HEK293 (cell line): ENCODE results near the gene PYHIN1.

Experiments
- CTCF ChIA-PET: fragments of 350-600 bp; formaldehyde crosslinking; extraction: SDS; loops from one replicate; lab custom pipeline; 2021; ENCODE audit warnings: antibody characterized with exemption; lab: Yijun Ruan, JAX
- POLR2A ChIA-PET: fragments of 300-600 bp; formaldehyde crosslinking; extraction: SDS; loops from one replicate; lab custom pipeline; 2020; ENCODE audit warnings: antibody characterized with exemption, inconsistent platforms; lab: Yijun Ruan, JAX
- H3K27ac ChIP-seq: fragments of 200-500 bp; sonication (Bioruptor generic); 2 replicates; pipeline ENCODE4 v1.5.1; 2014; ENCODE audit warnings: low read depth, low read length, control low read depth, inconsistent platforms; ENCODE audit errors: extremely low read depth
- H3K36me3 ChIP-seq, 2 experiments: fragments of 200-500 bp in 1 of 2; sonication (Bioruptor generic) in 1 of 2; 1 replicate in 1 of 2; 2 replicates in 1 of 2; pipeline ENCODE4 v1.5.1; 2014 to 2017; ENCODE audit warnings: inconsistent platforms in 2 of 2, low read length in 2 of 2; ENCODE audit not compliant: control insufficient read depth in 2 of 2, insufficient read depth in 1 of 2
- H3K4me1 ChIP-seq: fragments of 200-500 bp; sonication (Bioruptor generic); 2 replicates; pipeline ENCODE4 v1.5.1; 2014; ENCODE audit warnings: mild to moderate bottlenecking, low read length, inconsistent platforms; ENCODE audit not compliant: control insufficient read depth, insufficient read depth
- H3K4me3 ChIP-seq: 2 replicates; pipeline ENCODE4 v1.5.1; 2011; ENCODE audit warnings: low read depth, mild to moderate bottlenecking, control low read depth, low read length, moderate library complexity
- H3K9me3 ChIP-seq: fragments of 200-500 bp; sonication (Bioruptor generic); 2 replicates; pipeline ENCODE4 v1.5.1; 2014; ENCODE audit warnings: low read depth, low read length, inconsistent platforms; ENCODE audit not compliant: control insufficient read depth, insufficient read depth
- HOXD13 ChIP-seq: sonication (generic); formaldehyde crosslinking; IDR thresholded peaks from 2 replicates; pipeline ENCODE4 v1.8.0; 2022; ENCODE audit warnings: missing genetic modification reagents, borderline replicate concordance
- KLF10 ChIP-seq: fragments of 450-650 bp; IDR thresholded peaks from 2 replicates; pipeline ENCODE4 v1.5.1; 2018; ENCODE audit warnings: missing biosample characterization, mild to moderate bottlenecking, missing genetic modification characterization
- MEIS1 ChIP-seq: sonication (generic); formaldehyde crosslinking; IDR thresholded peaks from 2 replicates; pipeline ENCODE4 v1.8.1; 2022; ENCODE audit warnings: missing genetic modification reagents, mild to moderate bottlenecking, borderline replicate concordance
- RBAK ChIP-seq: fragments of 450-650 bp; formaldehyde crosslinking; IDR thresholded peaks from 2 replicates; pipeline ENCODE4 v1.5.1; 2016; ENCODE audit warnings: missing biosample characterization, missing genetic modification characterization
- TCF7L2 ChIP-seq: IDR thresholded peaks from 2 replicates; pipeline ENCODE4 v1.6.1; 2011; ENCODE audit warnings: low read depth, mild to moderate bottlenecking, inconsistent platforms, low read length, moderate library complexity, borderline replicate concordance
- ZNF121 ChIP-seq: fragments of 450-650 bp; formaldehyde crosslinking; IDR thresholded peaks from 2 replicates; pipeline ENCODE4 v1.5.1; 2016; ENCODE audit warnings: missing biosample characterization, missing genetic modification characterization
- ZNF157 ChIP-seq: fragments of 450-650 bp; formaldehyde crosslinking; IDR thresholded peaks from 2 replicates; pipeline ENCODE4 v1.5.1; 2016; ENCODE audit warnings: missing biosample characterization, missing genetic modification characterization
- ZNF266 ChIP-seq: fragments of 450-650 bp; formaldehyde crosslinking; IDR thresholded peaks from 2 replicates; pipeline ENCODE4 v1.5.1; 2016; ENCODE audit warnings: missing biosample characterization, missing genetic modification characterization, low read depth
- ZNF426 ChIP-seq: fragments of 450-650 bp; formaldehyde crosslinking; IDR thresholded peaks from 2 replicates; pipeline ENCODE4 v1.5.1; 2017; ENCODE audit warnings: missing biosample characterization, missing genetic modification characterization, mild to moderate bottlenecking, inconsistent platforms, moderate library complexity
- ZNF501 ChIP-seq: fragments of 450-650 bp; formaldehyde crosslinking; IDR thresholded peaks from 2 replicates; pipeline ENCODE4 v1.5.1; 2016; ENCODE audit warnings: missing biosample characterization, missing genetic modification characterization
- ZNF521 ChIP-seq: fragments of 450-650 bp; formaldehyde crosslinking; IDR thresholded peaks from 2 replicates; pipeline ENCODE4 v1.5.1; 2017; ENCODE audit warnings: missing biosample characterization, mild to moderate bottlenecking, missing genetic modification characterization
- ZNF571 ChIP-seq: fragments of 450-650 bp; formaldehyde crosslinking; IDR thresholded peaks from 2 replicates; pipeline ENCODE4 v1.5.0; 2017; ENCODE audit warnings: missing biosample characterization, missing genetic modification characterization
- ZNF610 ChIP-seq: fragments of 450-650 bp; formaldehyde crosslinking; IDR thresholded peaks from 2 replicates; pipeline ENCODE4 v1.5.1; 2016; ENCODE audit warnings: missing biosample characterization, missing genetic modification characterization, borderline replicate concordance
- ZNF776 ChIP-seq: fragments of 450-650 bp; formaldehyde crosslinking; IDR thresholded peaks from 2 replicates; pipeline ENCODE4 v1.5.0; 2017; ENCODE audit warnings: missing biosample characterization, missing genetic modification characterization, borderline replicate concordance
- ZSCAN23 ChIP-seq: fragments of 450-650 bp; formaldehyde crosslinking; IDR thresholded peaks from 2 replicates; pipeline ENCODE4 v1.5.1; 2016; ENCODE audit warnings: missing biosample characterization, missing genetic modification characterization
- TF ChIP-seq, protein P1 (sequence below): fragments of 450-650 bp; formaldehyde crosslinking; IDR thresholded peaks from 2 replicates; pipeline ENCODE4 v1.5.1; 2016; ENCODE audit warnings: missing biosample characterization, missing genetic modification characterization, low read depth
- TF ChIP-seq, protein P2 (sequence below): fragments of 450-650 bp; formaldehyde crosslinking; IDR thresholded peaks from 2 replicates; pipeline ENCODE4 v1.5.1; 2016; ENCODE audit warnings: missing biosample characterization, missing genetic modification characterization
- TF ChIP-seq, protein P3 (sequence below): fragments of 450-650 bp; formaldehyde crosslinking; IDR thresholded peaks from 2 replicates; pipeline ENCODE4 v1.5.1; 2016; ENCODE audit warnings: missing biosample characterization, missing genetic modification characterization

Gene PYHIN1

DNA sequence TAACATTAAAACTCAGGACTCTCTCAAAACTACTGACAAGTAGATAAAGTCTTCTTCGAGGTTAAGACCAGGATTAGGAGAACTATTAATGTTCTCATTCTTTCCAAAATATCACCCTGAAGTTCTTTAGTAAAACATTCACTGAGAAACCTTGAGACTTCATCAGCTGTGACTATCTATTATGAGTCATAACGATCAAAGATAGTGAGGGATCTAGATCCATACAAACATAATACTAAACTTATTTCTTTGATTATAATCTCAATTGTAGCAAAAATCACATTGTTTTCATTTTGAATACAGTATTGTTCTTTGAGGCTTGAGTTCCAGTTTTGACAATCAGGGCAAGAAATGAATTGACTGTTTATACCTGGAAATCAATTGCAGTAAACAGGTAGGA is 11.1 kb downstream of the PYHIN1 start (continued):
- TF ChIP-seq, protein P1, sequence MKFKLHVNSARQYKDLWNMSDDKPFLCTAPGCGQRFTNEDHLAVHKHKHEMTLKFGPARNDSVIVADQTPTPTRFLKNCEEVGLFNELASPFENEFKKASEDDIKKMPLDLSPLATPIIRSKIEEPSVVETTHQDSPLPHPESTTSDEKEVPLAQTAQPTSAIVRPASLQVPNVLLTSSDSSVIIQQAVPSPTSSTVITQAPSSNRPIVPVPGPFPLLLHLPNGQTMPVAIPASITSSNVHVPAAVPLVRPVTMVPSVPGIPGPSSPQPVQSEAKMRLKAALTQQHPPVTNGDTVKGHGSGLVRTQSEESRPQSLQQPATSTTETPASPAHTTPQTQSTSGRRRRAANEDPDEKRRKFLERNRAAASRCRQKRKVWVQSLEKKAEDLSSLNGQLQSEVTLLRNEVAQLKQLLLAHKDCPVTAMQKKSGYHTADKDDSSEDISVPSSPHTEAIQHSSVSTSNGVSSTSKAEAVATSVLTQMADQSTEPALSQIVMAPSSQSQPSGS = no peak
- TF ChIP-seq RBAK (tag by site-specific recombination) = no peak
- no peak for TF ChIP-seq HOXD13
- no peak for TF ChIP-seq ZNF426 (tag by site-specific recombination)
- TF ChIP-seq ZNF501 = no peak

DNA sequence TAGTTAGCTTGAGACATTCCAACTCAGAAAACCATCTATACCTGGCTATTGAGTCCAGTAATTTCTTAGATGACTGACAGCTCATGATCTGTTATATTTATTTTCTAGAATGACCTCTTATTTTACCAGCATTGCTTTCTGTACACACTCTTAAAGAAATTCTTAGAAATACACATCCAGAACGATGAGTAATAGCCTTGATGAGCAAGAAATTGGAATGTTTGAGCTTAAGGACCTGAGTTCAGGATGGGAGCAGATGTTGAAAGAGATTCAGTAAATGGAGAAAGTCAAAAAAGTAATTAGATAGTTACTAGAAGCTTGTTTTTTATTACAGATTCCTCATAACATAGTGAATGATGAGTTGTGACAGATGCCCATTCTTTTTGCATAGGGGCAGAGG is 11.7 kb downstream of the PYHIN1 start:
- H3K36me3 ChIP-seq = no peaks in the 10 kb centered on the region
- no peaks in the 10 kb centered on the region for H3K4me1 ChIP-seq
- H3K27ac ChIP-seq = no peak overlapping the region
- ChIA-PET POLR2A (no interaction called here), CTCF (no interaction called here)
- H3K9me3 ChIP-seq = no peaks in the 10 kb centered on the region
- TF ChIP-seq MEIS1 (CRISPR knock-in tag) = no peak
- no peak for TF ChIP-seq TCF7L2
- TF ChIP-seq KLF10 (tag by site-specific recombination) = no peak
- no peak for TF ChIP-seq ZSCAN23 (tag by site-specific recombination)
- no peak for TF ChIP-seq ZNF266 (tag by site-specific recombination)
- no peak for TF ChIP-seq ZNF157
- TF ChIP-seq, protein P2, sequence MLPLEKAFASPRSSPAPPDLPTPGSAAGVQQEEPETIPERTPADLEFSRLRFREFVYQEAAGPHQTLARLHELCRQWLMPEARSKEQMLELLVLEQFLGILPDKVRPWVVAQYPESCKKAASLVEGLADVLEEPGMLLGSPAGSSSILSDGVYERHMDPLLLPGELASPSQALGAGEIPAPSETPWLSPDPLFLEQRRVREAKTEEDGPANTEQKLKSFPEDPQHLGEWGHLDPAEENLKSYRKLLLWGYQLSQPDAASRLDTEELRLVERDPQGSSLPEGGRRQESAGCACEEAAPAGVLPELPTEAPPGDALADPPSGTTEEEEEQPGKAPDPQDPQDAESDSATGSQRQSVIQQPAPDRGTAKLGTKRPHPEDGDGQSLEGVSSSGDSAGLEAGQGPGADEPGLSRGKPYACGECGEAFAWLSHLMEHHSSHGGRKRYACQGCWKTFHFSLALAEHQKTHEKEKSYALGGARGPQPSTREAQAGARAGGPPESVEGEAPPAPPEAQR (tag by site-specific recombination) = no peak
- TF ChIP-seq ZNF776 (tag by site-specific recombination) = no peak
- TF ChIP-seq, protein P3, sequence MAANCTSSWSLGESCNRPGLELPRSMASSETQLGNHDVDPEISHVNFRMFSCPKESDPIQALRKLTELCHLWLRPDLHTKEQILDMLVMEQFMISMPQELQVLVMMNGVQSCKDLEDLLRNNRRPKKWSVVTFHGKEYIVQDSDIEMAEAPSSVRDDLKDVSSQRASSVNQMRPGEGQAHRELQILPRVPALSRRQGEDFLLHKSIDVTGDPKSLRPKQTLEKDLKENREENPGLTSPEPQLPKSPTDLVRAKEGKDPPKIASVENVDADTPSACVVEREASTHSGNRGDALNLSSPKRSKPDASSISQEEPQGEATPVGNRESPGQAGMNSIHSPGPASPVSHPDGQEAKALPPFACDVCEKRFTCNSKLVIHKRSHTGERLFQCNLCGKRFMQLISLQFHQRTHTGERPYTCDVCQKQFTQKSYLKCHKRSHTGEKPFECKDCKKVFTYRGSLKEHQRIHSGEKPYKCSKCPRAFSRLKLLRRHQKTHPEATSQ = no peak
- TF ChIP-seq, all 188 proteins: peak for 0
- no peak overlapping the region for H3K4me3 ChIP-seq

DNA sequence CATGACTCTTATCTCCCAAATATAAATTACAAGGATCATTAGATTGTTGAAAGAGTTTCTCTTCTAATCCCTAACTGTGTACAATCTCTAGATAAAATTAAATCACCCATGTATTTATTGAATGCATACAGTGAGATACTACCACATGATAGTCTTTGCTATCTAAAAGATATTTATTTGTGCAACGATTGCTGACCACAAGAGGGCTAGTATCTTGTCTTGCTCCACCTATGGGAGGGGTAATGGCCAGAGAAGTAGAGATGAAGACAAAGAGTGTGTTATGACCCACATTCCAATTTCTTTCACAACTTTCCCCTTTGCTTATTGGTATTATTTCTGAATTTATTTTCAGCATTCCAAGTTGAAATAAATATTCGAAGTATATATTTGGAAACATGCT is 13.7 kb downstream of the PYHIN1 start:
- no peaks in the 10 kb centered on the region for H3K36me3 ChIP-seq

DNA sequence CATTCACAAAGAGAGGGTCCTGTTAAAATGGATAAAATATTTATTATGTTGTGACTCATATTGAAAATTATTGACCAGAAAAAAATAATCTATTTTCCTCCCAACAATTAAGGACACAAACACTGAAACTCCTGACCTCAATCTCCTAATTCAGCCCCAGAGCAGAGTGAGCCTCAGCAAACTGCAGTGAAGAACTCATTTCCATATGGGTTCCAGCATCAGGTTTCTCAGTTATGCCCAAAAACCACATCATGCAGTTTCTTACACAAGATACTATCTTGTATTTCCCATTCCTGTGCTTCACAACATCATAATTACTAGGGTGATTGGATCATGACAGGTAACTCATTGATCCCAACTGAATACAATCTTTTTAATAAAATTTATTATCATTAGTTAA is 15.4 kb downstream of the PYHIN1 start:
- TF ChIP-seq ZNF571 (tag by site-specific recombination) (no peak), ZNF521 (no peak), ZNF121 (tag by site-specific recombination) (no peak), ZNF610 (tag by site-specific recombination) (no peak)
- CTCF ChIA-PET = no interaction called here
- no peaks in the 10 kb centered on the region for H3K36me3 ChIP-seq

More for the DNA sequence above, 13.7 kb downstream of the PYHIN1 start:
- CTCF ChIA-PET = no interaction called here
- TF ChIP-seq ZSCAN23 (tag by site-specific recombination) = no peak
- TF ChIP-seq, all 188 proteins: peak for 0
- Histone ChIP-seq H3K4me1 (no peaks in the 10 kb centered on the region), H3K9me3 (no peaks in the 10 kb centered on the region), H3K4me3 (no peak overlapping the region), H3K27ac (no peak overlapping the region)
- POLR2A ChIA-PET = no interaction called here

More for the DNA sequence above, 15.4 kb downstream of the PYHIN1 start:
- no peak overlapping the region for H3K27ac ChIP-seq
- no peaks in the 10 kb centered on the region for H3K4me1 ChIP-seq
- no peak overlapping the region for H3K4me3 ChIP-seq
- no peaks in the 10 kb centered on the region for H3K9me3 ChIP-seq
- POLR2A ChIA-PET = no interaction called here
